ENCODE data around the gene SNX22. TPM values are rescaled to one million over a fixed set of nuclear protein-coding genes. Genes with fewer than 3 reads are reported as not detected.

The SNX22 gene
- total and polyA plus RNA-seq, 9 of the 15 experiments (the other 6 are each of a cell fraction or from before 2014, with no cell fraction given) = 0.91 to 3.0 (median 2.0) TPM

DNA sequence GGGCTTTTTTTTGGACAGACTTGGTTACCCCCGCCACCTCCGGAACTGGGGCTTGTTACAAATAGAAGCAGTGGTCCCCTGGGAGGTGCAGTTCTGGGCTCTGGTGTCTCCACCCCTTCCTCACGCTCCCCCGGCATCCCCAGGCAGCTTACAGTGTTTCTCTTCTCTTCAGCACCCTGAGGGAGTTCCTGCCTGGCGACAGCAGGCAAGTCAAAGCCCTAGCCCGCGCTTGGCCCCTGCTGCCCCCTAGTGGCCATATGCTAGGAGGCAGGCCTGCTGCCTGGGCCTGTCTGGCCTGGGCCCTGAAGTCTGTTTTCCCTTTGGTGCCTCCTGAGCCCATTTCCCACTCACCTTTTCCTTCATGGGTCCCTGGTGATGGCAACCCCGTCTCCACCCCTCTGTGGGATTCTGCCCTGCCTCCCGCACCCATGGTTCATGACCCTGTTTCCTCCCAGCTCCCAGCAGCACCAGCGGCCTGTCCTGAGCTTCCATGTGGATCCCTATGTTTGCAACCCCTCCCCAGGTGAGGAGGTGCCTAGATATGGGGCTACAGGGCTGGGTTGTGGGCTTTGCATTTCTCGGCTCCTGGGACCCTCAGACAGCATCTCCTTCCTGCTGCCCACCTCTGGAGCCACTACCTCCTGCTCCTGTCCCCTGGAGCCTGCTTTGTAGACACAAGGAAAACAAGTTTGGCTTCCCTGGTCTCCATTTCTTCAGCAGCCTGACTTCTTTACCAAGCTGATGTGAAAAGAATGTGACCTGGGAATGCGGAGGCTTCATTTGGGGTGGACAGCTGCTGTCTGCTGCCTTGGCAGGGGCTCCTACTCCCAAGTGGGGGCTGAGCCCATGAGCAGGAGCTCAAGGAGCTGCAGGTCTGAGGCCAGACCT lies 2.2 kb downstream of the SNX22 start (continued):
- TF ChIP-seq, protein P1, sequence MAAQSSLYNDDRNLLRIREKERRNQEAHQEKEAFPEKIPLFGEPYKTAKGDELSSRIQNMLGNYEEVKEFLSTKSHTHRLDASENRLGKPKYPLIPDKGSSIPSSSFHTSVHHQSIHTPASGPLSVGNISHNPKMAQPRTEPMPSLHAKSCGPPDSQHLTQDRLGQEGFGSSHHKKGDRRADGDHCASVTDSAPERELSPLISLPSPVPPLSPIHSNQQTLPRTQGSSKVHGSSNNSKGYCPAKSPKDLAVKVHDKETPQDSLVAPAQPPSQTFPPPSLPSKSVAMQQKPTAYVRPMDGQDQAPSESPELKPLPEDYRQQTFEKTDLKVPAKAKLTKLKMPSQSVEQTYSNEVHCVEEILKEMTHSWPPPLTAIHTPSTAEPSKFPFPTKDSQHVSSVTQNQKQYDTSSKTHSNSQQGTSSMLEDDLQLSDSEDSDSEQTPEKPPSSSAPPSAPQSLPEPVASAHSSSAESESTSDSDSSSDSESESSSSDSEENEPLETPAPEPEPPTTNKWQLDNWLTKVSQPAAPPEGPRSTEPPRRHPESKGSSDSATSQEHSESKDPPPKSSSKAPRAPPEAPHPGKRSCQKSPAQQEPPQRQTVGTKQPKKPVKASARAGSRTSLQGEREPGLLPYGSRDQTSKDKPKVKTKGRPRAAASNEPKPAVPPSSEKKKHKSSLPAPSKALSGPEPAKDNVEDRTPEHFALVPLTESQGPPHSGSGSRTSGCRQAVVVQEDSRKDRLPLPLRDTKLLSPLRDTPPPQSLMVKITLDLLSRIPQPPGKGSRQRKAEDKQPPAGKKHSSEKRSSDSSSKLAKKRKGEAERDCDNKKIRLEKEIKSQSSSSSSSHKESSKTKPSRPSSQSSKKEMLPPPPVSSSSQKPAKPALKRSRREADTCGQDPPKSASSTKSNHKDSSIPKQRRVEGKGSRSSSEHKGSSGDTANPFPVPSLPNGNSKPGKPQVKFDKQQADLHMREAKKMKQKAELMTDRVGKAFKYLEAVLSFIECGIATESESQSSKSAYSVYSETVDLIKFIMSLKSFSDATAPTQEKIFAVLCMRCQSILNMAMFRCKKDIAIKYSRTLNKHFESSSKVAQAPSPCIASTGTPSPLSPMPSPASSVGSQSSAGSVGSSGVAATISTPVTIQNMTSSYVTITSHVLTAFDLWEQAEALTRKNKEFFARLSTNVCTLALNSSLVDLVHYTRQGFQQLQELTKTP (IDR thresholded peaks at IDR 0.05; ENCODE audit: low read depth in 1 of 2, partially characterized antibody in 2 of 2) = no peak
- TF ChIP-seq, protein P2, sequence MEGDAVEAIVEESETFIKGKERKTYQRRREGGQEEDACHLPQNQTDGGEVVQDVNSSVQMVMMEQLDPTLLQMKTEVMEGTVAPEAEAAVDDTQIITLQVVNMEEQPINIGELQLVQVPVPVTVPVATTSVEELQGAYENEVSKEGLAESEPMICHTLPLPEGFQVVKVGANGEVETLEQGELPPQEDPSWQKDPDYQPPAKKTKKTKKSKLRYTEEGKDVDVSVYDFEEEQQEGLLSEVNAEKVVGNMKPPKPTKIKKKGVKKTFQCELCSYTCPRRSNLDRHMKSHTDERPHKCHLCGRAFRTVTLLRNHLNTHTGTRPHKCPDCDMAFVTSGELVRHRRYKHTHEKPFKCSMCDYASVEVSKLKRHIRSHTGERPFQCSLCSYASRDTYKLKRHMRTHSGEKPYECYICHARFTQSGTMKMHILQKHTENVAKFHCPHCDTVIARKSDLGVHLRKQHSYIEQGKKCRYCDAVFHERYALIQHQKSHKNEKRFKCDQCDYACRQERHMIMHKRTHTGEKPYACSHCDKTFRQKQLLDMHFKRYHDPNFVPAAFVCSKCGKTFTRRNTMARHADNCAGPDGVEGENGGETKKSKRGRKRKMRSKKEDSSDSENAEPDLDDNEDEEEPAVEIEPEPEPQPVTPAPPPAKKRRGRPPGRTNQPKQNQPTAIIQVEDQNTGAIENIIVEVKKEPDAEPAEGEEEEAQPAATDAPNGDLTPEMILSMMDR (IDR thresholded peaks at IDR 0.05 in 2 of 3, conservative IDR thresholded peaks at IDR 0.05 in 1 of 3; ENCODE audit: insufficient read depth in 2 of 3, low read depth in 1 of 3, low read length in 3 of 3) = peak; percentile 94 to 97 (median 96)
- TF ChIP-seq, protein P3, sequence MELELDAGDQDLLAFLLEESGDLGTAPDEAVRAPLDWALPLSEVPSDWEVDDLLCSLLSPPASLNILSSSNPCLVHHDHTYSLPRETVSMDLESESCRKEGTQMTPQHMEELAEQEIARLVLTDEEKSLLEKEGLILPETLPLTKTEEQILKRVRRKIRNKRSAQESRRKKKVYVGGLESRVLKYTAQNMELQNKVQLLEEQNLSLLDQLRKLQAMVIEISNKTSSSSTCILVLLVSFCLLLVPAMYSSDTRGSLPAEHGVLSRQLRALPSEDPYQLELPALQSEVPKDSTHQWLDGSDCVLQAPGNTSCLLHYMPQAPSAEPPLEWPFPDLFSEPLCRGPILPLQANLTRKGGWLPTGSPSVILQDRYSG (tag; conservative IDR thresholded peaks at IDR 0.05; ENCODE audit: low read depth) = no peak
- TF ChIP-seq RHOXF2B (CRISPR knock-in tag; conservative IDR thresholded peaks at IDR 0.05) (no peak), CREB1 (IDR thresholded peaks at IDR 0.05) (no peak), CREB1 (CRISPR knock-in tag; IDR thresholded peaks at IDR 0.05) (no peak), SIN3B (IDR thresholded peaks at IDR 0.05; ENCODE audit: low read depth) (0 out of 2 replicates have a peak, but pooled peaks have one; percentile 39), BRCA1 (IDR thresholded peaks at IDR 0.05) (no peak), BRCA1 (CRISPR knock-in tag; IDR thresholded peaks at IDR 0.05) (no peak), ZNF184 (CRISPR knock-in tag; IDR thresholded peaks at IDR 0.05) (no peak), HDGF (IDR thresholded peaks at IDR 0.05) (peak; percentile 87), XRCC3 (IDR thresholded peaks at IDR 0.05) (no peak)
- TF ChIP-seq, protein P4, sequence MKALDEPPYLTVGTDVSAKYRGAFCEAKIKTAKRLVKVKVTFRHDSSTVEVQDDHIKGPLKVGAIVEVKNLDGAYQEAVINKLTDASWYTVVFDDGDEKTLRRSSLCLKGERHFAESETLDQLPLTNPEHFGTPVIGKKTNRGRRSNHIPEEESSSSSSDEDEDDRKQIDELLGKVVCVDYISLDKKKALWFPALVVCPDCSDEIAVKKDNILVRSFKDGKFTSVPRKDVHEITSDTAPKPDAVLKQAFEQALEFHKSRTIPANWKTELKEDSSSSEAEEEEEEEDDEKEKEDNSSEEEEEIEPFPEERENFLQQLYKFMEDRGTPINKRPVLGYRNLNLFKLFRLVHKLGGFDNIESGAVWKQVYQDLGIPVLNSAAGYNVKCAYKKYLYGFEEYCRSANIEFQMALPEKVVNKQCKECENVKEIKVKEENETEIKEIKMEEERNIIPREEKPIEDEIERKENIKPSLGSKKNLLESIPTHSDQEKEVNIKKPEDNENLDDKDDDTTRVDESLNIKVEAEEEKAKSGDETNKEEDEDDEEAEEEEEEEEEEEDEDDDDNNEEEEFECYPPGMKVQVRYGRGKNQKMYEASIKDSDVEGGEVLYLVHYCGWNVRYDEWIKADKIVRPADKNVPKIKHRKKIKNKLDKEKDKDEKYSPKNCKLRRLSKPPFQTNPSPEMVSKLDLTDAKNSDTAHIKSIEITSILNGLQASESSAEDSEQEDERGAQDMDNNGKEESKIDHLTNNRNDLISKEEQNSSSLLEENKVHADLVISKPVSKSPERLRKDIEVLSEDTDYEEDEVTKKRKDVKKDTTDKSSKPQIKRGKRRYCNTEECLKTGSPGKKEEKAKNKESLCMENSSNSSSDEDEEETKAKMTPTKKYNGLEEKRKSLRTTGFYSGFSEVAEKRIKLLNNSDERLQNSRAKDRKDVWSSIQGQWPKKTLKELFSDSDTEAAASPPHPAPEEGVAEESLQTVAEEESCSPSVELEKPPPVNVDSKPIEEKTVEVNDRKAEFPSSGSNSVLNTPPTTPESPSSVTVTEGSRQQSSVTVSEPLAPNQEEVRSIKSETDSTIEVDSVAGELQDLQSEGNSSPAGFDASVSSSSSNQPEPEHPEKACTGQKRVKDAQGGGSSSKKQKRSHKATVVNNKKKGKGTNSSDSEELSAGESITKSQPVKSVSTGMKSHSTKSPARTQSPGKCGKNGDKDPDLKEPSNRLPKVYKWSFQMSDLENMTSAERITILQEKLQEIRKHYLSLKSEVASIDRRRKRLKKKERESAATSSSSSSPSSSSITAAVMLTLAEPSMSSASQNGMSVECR (CRISPR knock-in tag; IDR thresholded peaks at IDR 0.05) = 0 out of 2 replicates have a peak, but pooled peaks have one; percentile 33
- TF ChIP-seq, protein P5, sequence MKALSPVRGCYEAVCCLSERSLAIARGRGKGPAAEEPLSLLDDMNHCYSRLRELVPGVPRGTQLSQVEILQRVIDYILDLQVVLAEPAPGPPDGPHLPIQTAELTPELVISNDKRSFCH (CRISPR knock-in tag; IDR thresholded peaks at IDR 0.05) = no peak
- TF ChIP-seq, protein P5 (tag; IDR thresholded peaks at IDR 0.05) = no peak

Measured in K562 (cell line).